HG03342 (cell line): ENCODE results near the gene DIO3.

ENCODE experiments used
- ATAC-seq: cut with Tn5 transposase; IDR thresholded peaks from one replicate; pipeline ENCODE4 v1.9.1; 2021; ENCODE audit warnings: mild to moderate bottlenecking, moderate library complexity; ENCODE audit not compliant: unreplicated experiment

Gene DIO3

DNA sequence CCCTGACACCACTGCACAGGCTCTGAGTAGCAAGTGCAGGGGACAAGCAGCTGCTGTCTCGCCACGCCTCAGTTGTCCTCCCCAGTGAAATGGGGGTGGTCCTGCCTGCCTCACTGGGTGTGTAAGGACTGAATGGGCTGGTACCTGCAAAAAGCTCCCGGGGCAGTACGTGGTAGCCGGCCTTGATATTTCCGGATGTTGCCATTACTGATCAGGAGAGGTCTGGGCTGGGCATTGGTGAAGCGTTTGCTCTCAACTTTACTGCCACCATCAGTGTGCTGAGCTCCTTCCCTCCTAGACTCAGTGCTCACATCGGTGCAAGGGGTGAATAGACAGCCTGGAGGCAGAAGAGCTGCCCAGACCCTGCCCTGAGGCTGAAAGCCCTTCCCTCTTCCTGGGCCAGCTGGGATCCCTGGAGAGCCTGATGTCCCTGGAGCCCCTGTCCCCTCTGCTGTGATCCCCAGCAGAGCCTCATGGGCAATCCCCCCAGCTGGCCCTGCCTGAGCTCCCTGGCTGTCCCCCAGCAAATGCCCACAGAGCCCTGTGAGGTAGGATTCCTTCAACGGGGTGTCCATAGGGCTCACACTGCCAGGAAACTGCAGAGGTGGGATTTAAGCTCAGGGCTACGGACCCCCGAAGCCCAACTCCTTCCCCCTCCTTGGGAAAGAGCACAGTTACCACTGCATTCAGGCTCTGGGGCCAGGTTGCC lies 18.2 kb downstream of the DIO3 start:
- no peak for ATAC-seq

GRCh38 chr14:101581806-101582205 lies 20.5 kb downstream of the DIO3 start:
- no peak for ATAC-seq

- ATAC-seq = no peak
Observed at GRCh38 chr14:101582294-101582693, 21.0 kb downstream of the DIO3 start.

GRCh38 chr14:101583006-101583714 lies 21.9 kb downstream of the DIO3 start:
- ATAC-seq = no peak

DNA sequence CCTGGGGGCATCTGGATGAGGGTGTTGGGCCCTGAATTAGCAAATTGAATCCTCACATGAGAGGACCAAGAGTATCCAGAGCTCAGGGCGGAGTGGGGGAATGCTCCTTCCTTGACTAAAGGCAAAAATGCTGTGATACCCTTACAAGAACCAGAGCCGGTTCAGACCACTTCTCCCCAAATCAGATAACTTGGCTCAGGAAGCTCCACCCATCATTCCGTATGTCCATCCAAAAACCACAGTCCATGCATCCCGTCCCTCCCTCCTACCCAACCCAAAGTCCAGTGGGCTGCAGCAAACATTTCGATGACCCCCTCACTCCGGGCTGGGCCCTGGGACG lies 22.4 kb downstream of the DIO3 start:
- no peak for ATAC-seq

DNA sequence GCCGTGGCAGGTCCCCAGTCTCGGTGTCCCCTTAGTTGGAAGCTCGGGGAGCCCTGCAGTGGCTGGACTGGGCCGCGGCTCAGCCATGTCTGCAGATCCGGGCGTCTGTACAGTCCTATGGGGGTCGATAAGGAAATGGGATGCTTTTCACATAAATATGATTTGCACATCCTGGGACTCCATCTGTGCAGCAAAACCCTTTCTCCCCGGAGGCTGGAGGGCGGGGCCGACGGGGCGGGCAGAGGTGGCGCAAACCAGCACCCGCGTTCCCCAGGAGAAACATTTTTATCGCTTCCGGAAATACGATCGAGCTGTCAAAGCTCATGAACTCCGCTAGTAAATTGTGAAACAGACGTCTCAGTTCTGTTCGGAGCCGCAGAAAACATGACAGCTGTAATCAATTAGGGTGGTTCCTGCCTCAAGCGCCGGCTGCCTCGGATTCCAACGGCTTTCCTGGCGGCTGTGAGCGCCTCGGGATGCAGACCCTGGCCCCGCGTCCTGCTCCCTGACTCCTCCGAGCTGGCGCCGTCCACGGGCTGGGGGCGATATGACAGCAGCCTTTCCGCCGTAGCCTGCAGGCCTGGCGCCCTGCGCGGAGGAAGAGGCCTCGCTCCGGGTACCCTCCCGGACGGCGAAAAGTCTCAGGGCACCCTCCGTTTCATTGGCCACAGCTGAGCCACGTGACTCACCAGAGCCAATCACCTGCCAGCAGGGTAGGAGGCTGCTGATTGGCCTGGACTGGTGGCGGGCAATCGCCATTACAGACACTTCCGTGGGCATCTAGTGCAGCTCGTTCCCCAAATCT lies 23.0 kb downstream of the DIO3 start:
- ATAC-seq = no peak

GRCh38 chr14:101585211-101585610 lies 23.9 kb downstream of the DIO3 start:
- ATAC-seq = no peak

- ATAC-seq = no peak
Observed at GRCh38 chr14:101586531-101587430, 25.5 kb downstream of the DIO3 start.

- no peak for ATAC-seq
Observed at GRCh38 chr14:101587441-101587911, 26.2 kb downstream of the DIO3 start.

- ATAC-seq = no peak
Observed at GRCh38 chr14:101588286-101588975, 27.1 kb downstream of the DIO3 start.

DNA sequence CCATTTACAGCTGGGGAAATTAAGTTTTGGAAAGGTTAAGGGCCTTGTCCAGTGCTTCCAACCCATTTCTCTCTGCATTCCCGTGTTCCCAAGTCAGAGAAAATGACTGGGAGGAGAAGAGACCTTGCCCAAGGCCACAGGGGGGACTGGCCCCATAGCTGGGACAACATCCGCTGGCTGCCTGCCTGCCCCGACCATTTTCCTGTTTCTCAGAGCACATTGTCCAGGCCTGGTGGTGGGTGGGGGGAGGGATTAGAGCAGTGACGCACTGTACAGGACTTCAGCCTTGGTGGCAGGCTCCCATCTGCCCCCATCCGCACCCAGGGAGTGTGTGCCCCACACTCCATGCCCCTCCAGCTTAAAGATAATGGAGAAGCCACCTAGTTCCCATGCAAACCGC lies 27.7 kb downstream of the DIO3 start:
- ATAC-seq = no peak

- ATAC-seq = no peak
Observed at GRCh38 chr14:101589486-101590015, 28.3 kb downstream of the DIO3 start.

GRCh38 chr14:101590062-101590461 lies 28.8 kb downstream of the DIO3 start:
- ATAC-seq = no peak

DNA sequence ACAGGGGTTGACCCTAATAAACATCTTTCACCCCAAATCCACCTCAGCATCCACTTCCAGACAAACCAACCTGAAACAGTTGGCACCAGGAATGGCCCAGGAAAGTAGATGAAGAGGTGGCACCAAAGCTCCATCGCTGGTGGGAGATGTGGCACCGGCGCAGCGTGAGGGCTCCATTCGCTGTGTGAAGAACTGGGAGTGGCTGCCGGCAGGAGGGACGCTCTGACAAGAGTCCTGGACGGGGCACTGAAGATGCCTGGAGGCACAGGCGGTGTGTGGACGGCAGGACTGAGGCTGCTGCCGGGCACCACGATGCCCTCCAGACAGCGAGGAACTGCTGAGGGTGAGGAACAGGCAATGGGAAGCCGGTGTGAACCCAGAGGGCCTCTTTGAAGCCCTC lies 29.3 kb downstream of the DIO3 start:
- no peak for ATAC-seq

DNA sequence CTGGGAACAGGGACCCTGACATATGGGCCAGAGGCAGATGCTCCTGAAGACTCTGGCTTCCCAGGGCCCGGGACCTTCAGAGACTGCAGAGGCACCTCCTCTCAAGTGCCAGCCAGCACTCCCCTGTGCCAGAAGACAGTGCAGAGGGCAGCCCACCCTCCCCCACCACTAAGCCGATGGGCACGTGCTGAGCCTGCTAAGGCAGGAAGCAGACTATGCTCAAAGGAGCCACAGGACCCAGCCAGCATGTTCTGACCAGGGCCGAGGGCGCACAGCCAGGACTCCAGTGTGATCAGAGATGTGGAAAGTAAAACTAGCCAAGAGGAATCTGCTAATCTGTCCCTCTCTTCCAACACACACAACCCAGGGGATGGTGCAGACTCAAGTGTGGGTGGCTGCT lies 29.8 kb downstream of the DIO3 start:
- no peak for ATAC-seq

GRCh38 chr14:101591582-101591981 lies 30.3 kb downstream of the DIO3 start:
- ATAC-seq = no peak

DNA sequence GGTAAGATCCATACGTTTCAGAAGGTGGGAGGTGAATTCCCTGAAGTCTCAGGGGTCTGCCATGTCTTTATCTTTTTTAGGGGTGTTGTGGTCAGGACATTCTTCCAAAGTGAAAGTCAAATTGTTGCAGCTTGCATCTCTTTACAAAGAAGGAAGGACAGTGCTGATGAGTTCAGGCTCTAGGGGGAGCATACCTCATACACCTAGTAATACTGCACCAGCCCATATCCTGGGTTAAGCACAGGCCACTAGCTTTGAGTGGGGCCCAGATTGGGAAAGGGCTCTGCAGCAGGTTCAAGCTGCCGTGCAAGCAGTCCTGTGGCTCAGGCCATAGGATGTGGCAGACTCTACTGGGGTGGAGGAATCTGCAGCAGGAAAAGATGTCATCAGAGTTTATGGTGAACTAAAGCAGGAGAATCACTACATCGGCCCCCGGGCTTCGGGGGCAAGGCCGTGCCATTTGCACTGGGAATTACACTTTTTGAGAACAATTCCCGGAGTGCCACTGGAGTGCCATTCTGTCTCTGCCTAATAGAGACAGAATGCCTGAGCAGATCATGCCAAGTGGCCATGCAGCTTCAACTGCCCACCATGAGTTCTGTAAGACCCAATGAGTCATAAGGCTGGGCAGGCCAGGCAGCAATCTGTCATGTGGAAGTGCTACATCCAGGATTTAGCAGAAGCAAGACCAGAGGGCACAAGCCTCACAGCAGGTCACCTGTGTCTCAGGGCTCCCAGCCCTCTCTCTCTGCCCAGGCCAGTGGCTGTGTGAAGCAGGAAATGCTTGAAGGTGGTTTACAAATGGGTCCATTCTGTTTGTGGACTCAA lies 32.3 kb downstream of the DIO3 start:
- ATAC-seq = no peak

GRCh38 chr14:101594511-101595148 lies 33.3 kb downstream of the DIO3 start:
- no peak for ATAC-seq

GRCh38 chr14:101595349-101595748 lies 34.1 kb downstream of the DIO3 start:
- no peak for ATAC-seq
